ELF-1 (cell line): ENCODE data around the gene HS6ST1.

Source experiments
- DNase-seq: peaks from one replicate; pipeline ENCODE4 v3.0.0-alpha.2; 2016; ENCODE audit warnings: low read depth, low spot score

Gene HS6ST1

DNA sequence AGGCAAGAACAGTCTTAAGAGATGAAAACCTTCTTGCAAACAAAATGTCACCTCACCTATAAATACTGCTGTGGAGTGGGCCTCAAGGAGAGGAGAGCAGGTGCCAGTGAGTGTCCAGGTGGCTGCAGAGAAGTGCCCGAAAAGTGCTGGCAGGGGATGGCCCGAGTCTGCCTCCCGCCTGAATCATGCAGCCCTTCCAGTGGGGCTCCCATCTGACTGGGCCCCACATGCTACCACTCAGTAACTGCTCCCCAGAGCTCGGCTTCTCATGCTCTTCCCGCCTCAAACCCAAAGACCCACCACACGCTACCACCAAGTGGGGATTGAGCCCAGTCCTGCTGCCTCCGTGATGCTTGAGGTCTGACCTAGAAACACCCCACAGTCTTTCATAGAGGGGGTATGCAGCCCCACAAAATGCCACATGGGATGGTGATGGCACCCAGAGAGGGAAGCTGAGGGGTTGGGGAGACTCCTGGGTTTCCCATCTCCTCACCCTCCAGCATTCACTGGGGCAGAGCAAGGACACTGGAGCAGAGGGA lies 7.4 kb downstream of the HS6ST1 start:
- DNase-seq = peak; percentile 0

DNA sequence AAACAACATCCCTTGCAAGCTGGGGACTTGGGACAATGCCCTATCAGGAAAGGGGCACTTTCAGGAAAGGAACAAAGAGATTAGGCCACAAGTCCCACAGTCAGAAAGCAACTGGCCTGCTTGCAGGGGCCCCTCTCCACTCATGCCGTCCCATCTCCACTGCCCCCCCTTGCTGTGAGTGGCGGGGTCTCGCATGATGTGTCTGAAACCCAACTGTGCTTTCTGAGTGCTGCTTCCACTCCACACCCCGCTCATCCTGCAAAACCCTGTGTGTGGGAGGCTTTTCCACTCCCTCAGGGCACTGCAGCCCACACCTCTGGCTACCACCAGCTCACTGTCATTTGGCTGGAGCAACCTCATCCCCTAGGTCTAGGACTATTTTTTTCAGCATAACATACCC lies 7.9 kb downstream of the HS6ST1 start:
- no peak for DNase-seq

DNA sequence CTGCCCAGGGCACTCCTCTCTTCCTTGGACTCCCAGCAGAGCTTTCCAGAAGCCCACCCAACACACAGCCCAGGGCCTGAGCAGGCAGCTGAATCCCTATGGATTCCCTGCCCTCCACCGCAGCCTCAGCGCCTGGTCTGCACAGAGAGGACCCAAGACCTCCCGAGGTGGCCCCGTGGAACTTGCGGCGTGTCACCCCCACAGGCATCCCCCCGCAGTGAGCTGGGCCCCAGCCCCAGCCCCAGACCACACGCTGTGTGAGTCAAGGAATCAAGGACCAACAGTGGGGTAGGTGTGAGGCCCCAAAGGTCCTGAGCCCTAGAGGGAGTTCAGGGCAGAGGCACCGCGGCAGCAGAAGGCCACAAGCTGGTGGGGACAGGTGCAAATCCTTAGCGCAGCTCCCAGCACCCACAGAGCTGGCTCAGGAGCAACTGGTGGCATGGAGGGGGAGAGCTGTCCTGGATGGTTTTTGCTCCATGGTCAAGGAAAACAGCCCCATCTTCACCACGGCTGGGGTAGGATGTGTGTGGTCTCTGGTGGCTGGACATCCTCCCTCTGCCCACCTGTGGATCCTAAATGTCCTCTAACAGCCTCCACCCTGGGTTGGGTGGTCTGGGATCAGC lies 8.5 kb downstream of the HS6ST1 start:
- DNase-seq = no peak

DNA sequence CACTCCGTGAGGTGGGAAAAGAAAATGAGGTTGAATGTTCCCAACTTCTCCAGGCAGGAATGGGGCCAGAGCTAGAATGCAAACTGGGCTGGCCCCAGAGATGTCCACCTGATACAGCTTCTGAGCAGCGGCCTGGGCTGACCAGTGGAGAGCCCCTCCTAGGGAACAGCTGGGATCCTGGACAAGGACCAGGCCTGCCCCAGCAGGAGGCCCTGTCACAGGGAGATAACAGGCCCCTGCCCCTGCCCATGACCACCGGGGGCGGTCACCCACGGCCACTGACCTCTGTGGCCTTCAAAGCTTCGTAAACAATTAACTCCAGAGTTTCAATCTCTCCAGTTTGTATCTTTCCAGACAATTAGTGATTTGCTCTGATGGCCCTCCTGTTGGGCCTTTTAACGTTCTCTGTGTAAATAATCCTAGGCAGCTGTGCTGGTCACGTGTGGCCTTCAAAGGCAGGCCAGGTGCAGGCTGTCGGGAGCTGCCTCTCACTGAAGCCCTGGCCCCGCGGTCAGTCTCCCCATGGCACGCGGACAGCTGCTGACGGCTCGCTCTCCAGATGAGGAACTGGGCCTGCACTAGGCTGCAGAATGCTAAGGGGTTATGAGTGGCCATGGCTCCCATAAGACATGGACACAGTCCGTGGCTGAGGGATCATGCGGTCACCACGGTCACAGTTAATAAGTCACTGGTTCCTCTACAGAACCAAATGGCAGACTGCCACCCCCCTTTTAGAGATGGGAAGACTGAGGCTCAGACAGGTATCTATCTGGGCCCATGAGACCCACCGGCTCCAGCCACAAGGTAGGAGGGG lies 9.2 kb downstream of the HS6ST1 start:
- no peak for DNase-seq

DNA sequence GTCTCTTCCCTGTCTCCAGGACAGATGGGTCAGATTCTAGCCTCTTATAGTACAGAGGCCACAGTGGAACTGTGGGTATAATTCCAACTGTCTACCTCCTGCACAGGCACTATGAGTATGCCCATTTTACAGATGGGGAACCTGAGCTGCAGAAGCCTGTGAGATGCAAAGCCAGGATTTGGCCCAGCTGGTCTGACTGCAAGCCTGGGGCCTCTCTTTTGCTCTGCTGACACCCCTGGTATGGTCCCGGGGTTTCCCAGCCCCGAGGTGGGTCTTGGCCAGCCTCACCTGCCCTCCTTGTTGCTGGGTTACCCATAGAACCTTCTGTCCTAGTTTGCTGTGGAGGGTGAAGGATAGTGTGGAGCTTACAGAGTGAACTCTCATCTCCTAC lies 9.8 kb downstream of the HS6ST1 start:
- DNase-seq = no peak

DNA sequence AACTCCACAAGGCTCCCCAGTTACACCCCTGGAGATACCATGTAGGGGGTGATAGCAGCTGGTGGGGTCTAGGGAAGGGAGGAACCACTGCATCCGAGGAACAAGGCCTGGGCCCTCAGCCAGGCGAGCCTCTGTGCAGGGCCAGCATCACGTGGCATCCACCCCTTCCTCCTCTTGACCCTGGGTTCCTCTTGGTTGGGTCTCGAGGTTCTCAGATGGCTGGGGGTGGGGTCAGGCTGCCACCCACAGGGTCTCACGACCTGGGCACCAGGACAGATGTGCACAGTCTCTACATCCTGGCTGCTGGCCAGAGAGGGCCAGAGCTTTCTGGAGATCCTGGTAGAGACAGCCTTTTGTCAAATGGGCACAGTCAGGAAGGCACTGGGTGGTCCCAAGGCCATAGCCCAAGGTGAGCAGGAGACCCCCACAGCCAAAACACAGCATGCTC lies 10.4 kb downstream of the HS6ST1 start:
- no peak for DNase-seq

DNA sequence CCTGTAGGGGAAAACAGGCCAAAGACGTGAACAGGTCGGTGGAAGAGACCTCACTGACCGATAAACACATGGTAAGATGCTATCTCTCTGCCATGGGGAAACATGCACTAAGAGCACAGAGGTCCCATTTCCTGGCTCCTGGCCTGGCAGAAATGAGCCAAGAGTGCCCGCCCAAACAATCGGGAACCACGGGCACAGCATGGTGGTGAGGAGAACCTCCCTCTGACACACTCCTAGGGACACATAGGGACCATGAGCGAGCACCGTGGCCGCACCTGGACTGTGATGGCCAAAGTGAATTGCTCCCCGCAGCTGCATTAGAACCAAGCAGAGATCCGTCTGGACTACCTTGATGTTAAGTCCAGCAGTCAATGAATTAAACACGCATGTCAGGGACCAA lies 11.1 kb downstream of the HS6ST1 start:
- no peak for DNase-seq

DNA sequence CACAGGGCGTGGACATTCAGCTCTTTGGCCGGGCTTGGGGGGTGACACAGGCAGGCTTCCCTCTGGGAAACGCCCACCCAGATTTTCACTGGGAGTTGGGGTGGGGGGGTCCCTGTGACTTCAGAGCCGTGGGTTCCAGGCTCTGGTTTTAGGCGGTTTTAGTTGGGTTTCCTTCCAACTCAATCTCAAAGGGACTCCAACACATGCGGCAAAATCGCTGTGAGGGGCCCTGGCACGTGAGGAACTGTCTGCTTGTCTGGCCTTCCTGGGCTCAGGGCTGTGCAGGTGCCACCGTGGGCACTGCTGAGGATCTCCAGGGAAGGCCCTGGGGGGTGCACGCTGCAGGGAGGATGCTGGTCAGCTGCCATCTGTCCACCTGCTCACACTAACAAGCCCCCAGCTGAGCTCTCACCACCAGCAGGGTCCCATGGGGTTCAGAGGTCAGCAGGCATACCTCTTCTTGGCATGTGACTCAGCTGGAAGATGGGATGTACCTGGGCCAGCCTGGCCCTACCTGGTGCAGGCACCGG lies 11.7 kb downstream of the HS6ST1 start:
- DNase-seq = no peak

DNA sequence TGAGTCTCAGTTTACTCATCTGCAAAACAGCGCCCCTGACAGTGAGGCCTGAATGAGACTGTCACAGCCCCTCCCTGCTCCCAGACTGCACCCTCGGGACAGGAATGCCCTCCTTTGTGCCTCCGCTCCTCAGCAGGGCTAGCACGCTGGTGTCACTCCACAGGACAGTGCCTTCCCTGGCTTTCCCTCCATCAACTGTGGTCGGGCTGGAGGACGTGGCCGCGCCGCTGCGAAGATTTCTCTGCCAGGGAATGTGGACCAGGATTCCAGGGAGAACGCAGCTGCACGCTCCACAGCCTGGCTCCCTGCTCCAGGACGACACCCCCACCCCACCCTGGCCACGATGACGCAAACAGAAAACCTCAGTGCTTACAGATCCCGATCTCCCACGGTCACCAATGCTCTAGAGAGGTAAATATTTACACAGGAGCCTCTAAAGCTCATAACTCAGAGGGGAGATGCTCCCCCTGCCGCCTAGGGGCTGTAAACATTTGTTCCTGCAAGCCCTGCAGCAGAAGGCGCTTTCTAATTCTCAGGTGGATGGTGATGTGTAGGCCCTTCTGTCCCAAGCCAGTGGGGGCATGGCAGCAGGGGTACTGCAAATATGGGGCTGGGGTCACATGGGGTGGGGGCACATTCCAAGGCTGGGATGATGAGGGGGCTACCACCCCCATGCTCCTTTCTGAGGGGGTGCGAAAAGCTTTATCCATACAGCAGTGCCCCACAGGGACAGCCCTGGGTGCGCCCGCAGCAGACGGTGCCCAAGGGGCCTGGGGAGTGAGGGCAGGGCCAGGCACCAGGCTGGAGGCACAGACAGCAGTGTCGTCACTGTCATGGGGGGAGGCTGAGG lies 12.4 kb downstream of the HS6ST1 start:
- DNase-seq = peak; percentile 63

DNA sequence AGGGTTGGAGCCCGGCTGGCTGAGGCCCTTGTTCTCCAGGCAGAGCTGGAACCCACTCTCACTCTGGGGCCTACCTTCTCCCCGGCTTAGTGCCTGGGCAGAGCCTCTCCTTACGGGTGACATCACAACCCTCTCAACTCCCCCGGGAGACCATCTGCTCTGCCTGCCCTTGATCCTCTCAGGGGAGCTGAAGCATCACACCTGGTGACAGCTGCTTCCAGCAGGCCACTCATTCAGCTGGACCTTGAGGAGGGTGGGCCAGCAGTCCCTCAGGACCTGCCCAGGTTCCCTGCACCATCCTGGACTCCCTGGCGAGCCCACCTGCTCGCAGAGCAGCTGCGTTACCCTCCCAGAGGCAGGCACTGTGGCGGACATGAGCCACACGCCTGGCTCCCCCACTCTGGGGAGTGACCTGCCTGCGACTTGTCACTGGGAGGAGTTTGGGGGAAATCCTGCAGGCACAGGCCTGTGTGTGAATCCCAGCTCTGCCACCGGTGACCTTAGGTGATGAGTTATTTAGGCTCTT lies 13.1 kb downstream of the HS6ST1 start:
- DNase-seq = no peak

DNA sequence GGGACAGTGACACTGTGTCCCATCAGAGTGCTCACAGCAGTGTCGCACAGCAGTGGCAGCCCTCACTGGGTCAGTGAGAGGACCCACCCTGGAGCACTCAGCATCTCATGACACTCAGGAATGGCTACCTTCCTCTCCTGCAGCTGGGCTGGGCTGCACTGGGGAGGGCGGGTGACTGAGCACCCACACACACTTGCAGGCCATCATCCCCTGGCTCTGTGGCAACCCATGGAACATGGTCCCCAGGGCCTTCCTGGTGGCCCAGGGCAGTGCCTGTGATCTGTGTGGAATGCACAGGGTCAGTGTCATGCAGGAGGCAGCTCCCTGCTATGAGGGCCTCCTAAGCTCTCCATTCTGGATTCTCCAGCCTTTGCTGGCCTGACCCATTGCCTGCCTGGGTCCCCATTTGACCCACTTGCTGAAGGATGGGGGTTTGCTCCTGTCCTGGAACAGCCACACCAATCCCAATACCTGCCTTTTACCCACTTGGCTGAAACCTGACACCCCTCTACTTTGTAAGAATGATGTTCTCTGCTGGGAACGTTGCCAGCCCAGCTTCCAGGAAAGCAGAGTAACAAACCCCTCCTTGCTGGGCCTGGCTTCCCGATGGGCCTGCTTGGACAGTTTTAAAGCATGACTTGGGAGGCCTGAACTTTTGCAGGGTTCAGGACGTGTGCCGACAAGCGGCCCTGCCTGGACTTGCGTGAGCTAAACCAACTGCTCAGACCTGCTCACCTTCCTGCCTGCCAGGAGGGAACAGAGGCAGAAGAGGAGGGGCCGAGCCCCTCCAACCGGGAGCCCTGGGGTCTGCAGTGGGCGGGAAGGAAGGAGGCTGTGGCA lies 13.7 kb downstream of the HS6ST1 start:
- peak; percentile 57 for DNase-seq

DNA sequence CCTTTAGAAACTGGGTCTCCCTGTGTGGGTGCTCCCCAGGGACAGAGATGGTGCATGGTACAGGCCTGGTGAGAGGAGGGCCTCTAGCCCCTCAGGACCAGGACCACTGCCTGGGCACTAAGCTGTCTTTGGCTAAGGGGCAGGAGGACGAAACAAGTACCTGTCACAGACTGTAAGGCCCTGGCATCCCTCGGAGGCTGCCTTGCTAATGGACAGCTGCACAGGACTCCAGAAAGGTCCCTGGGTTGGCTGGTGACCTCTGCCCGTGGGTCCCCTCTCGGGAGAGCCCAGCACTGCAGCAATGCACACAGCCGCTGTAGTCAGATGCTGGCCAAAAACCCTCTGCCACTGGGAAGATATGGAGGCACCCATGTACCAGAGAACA lies 14.3 kb downstream of the HS6ST1 start:
- no peak for DNase-seq

DNA sequence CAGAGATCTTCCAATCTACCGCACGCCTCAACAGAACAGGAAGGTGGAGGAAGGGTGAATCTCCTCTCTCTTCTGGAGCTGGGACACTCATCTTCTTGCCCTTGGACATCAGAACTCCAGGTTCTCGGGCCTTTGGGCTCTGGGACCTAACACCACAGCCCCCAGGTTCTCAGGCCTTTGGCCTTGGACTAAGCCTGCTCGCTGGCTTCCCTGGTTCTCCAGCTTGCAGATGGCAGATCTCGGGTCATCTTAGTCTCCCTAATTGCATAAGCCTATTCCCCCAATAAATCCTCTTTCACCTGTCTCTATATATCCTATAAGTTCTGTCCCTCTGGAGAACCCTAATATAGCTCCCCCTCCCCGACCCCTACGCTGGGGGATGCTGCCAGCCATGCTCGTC lies 14.8 kb downstream of the HS6ST1 start:
- DNase-seq = no peak

DNA sequence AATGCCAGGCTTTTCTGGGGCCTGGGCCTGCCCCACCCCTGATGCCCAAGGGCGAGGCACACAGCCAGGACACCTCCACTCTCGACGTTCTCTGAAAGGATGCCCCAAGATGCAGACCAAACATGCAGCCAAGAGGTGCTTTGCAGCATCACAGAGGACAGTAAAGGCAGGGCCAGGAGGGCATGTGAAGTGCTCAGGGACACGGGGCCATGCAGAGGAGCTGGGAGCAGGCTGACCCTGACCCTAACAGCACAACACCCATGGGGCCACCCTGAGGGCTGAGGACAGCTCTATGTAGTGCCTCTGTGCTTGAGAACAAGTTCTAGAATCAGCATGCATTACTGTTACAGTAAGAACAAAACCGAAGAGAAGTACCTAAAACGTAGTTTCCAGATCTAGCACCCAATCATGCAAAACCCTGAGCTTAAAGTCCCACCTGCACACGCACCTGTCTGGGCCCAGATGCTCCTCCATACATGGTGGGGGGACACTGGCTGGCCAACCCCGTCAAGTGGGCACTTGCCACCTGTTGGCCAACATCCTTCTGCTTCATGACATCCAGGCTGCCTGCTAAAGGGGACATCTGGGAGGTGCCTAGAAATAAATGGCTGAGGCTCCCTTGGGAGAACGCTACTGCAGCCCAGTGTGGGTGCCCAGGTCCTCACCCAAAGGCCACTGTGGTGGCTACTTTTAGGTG lies 15.4 kb downstream of the HS6ST1 start:
- DNase-seq = no peak

DNA sequence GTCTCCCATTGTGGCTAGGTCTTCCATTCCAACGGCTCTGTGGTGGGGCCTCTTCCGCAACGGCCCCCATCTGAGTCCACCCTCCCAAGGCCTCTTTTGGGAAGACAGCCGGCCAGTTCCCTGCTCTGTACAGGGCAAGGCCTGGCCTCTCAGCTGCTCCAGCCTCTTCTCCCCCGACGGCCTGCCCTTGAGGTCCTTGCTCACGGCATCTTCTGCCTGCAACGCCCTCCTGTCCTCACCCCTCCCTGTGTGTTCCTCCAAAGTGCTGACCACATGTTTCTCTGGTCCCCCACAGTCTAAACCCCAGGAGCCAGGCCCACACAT lies 16.0 kb downstream of the HS6ST1 start:
- DNase-seq = no peak

DNA sequence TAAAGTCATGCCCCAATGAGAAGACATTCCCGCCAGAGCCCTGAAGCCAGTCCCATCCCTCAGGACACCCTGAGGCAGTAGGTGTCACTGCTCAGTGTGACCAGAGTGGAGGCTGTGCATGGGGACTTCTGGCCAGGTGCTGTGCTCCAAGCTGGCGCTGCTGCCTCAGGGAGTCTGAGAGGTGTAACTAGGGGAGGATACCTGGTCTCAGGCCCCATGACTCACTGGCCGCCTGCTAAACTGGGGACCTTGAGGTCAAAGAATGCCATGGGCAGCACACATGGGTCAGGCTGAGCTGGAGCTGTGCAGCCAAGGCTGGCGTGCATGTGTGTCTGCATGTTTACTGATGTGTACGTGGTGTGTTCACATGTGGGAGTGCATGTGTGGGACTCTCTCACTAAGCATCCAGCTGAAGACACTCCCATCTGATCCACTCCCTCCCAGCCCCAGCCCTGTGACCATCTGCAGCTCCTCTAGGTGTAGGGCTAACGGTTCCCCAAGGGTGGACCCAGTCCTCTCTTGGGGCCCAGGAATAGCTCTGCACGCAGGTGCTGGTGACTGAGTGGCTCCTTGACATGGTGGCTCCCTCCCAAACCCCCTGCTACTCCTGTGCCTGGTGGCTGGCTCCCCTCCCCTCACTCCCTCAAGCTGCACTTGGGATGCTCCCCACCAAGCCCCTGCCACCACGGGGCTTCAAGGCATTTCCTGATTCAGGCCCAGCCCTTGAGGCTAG lies 16.5 kb downstream of the HS6ST1 start:
- DNase-seq = peak; percentile 30

DNA sequence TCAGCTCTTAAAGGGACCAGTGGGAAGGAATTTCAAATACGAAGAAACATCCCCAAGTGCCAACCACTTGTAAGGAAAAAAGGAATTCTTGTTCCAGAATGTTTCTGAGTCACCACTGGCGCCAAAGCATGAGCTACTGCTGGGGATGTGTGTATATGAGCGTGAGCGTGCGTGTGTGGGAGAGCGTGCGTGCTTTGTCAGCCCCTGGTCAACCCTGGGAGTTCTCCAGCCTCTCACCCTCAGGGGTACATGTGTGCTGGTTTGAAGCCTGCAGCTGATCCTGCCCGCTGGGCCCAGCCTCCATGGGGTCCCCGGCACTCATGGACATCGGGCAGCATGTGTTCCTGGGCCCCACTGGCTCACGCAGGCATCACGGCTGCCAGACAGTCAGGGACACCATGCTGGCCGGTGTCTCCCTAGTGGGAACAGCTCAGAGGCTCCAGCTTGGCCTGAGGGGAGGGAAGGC lies 17.1 kb downstream of the HS6ST1 start:
- DNase-seq = no peak

DNA sequence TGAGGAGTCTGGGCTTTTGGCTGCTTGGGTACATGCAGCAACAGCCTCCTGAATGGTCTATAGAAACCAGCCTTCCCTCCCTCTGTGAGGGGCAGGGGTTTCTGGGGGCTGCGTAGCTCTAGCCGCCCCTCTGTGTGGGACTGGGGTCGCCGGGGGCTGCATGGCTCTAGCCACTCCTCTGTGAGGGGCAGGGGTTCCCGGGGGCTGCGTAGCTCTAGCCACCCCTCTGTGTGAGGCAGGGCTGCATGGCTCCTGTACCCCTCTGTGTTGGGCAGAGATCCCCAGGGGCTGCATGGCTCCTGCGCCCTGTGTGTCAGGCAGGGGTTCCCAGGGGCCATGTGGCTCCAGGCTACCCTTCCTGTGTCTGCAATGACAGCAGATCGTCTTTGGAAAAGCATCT lies 17.6 kb downstream of the HS6ST1 start:
- no peak for DNase-seq
